ENCODE data around the gene MARF1.

Gene MARF1

DNA sequence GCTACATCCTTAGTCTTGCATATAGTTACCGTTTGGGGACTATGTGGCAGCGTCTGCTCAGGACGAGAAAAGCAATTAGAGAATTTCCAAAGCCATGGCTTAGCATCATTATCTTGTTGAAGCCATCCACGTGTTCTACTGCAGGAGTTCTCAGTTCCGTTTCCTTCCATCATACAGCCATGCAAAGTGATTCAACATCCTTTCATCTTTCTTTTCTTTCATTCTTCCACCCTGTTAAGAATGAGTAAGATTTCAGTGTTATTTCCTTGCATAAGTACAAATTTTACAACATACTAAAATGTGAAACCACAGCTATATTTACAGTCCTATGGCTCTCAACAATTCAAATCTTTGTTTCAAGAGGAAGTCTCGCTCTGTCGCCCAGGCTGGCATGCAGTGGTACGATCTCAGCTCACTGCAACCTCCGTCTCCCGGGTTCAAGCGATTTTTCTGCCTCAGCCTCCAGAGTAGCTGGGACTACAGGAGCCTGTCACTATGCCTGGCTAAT is 3.8 kb downstream of the MARF1 start:
- H3K27me3 ChIP-seq (ENCODE audit: insufficient read depth, low read depth, severe bottlenecking) = no peaks in the 10 kb centered on the region
- H3K27ac ChIP-seq = no peak overlapping the region

GRCh38 chr16:15636392-15636873 is 6.5 kb downstream of the MARF1 start:
- no peaks in the 10 kb centered on the region for H3K27me3 ChIP-seq (ENCODE audit: insufficient read depth, low read depth, severe bottlenecking)
- H3K4me3 ChIP-seq (ENCODE audit: low read depth, low read length) = no peak overlapping the region
- H3K27ac ChIP-seq = no peak overlapping the region
- H3K36me3 ChIP-seq = peaks cover 78% of the 10 kb centered on the region
- H3K9me3 ChIP-seq (ENCODE audit: severe bottlenecking) = no peaks in the 10 kb centered on the region
- no peak for DNase-seq
- TF ChIP-seq, protein P1, sequence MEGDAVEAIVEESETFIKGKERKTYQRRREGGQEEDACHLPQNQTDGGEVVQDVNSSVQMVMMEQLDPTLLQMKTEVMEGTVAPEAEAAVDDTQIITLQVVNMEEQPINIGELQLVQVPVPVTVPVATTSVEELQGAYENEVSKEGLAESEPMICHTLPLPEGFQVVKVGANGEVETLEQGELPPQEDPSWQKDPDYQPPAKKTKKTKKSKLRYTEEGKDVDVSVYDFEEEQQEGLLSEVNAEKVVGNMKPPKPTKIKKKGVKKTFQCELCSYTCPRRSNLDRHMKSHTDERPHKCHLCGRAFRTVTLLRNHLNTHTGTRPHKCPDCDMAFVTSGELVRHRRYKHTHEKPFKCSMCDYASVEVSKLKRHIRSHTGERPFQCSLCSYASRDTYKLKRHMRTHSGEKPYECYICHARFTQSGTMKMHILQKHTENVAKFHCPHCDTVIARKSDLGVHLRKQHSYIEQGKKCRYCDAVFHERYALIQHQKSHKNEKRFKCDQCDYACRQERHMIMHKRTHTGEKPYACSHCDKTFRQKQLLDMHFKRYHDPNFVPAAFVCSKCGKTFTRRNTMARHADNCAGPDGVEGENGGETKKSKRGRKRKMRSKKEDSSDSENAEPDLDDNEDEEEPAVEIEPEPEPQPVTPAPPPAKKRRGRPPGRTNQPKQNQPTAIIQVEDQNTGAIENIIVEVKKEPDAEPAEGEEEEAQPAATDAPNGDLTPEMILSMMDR (IDR thresholded peaks at IDR 0.05; ENCODE audit: low read depth, low read length) = no peak

More for the DNA sequence above, 3.8 kb downstream of the MARF1 start:
- Histone ChIP-seq H3K36me3 (peaks cover 53% of the 10 kb centered on the region), H3K9me3 (ENCODE audit: severe bottlenecking) (no peaks in the 10 kb centered on the region), H3K4me3 (ENCODE audit: low read depth, low read length) (no peak overlapping the region)
- DNase-seq = no peak
- TF ChIP-seq, protein P1 (IDR thresholded peaks at IDR 0.05; ENCODE audit: low read depth, low read length) = no peak

- DNase-seq = no peak
- no peaks in the 10 kb centered on the region for H3K27me3 ChIP-seq (ENCODE audit: insufficient read depth, low read depth, severe bottlenecking)
- H3K9me3 ChIP-seq (ENCODE audit: severe bottlenecking) = no peaks in the 10 kb centered on the region
- TF ChIP-seq, protein P1 (IDR thresholded peaks at IDR 0.05; ENCODE audit: low read depth, low read length) = no peak
- no peak overlapping the region for H3K27ac ChIP-seq
- peaks cover 83% of the 10 kb centered on the region for H3K36me3 ChIP-seq
- H3K4me3 ChIP-seq (ENCODE audit: low read depth, low read length) = no peak overlapping the region
These were observed 7.0 kb downstream of the MARF1 start for GRCh38 chr16:15635926-15636325.

GRCh38 chr16:15631730-15632409 is 11.1 kb downstream of the MARF1 start:
- Histone ChIP-seq H3K9me3 (ENCODE audit: severe bottlenecking) (no peaks in the 10 kb centered on the region), H3K36me3 (peaks cover 81% of the 10 kb centered on the region), H3K27me3 (ENCODE audit: insufficient read depth, low read depth, severe bottlenecking) (no peaks in the 10 kb centered on the region), H3K27ac (no peak overlapping the region), H3K4me3 (ENCODE audit: low read depth, low read length) (no peak overlapping the region)
- TF ChIP-seq, protein P1 (IDR thresholded peaks at IDR 0.05; ENCODE audit: low read depth, low read length) = no peak
- no peak for DNase-seq

GRCh38 chr16:15621889-15622288 is 21.1 kb downstream of the MARF1 start:
- Histone ChIP-seq H3K27me3 (ENCODE audit: insufficient read depth, low read depth, severe bottlenecking) (no peaks in the 10 kb centered on the region), H3K9me3 (ENCODE audit: severe bottlenecking) (no peaks in the 10 kb centered on the region), H3K4me3 (ENCODE audit: low read depth, low read length) (no peak overlapping the region), H3K27ac (peak overlapping the region; percentile 6), H3K36me3 (peaks cover 57% of the 10 kb centered on the region)
- TF ChIP-seq, protein P1 (IDR thresholded peaks at IDR 0.05; ENCODE audit: low read depth, low read length) = no peak
- no peak for DNase-seq

Data from WERI-Rb-1 (cell line).